BLaER1 treated with 17β-estradiol and CSF1 and Interleukin-3, amounts not matched to agents 10 nM and 100 nM (cell line): Measurements from ENCODE around the gene ANKS1A.
"Not testable (repeated sequence)": the region's sequence is repeated elsewhere in the genome, so short reads cannot be mapped to it uniquely, and the experiment has no call there.

Experiments
- H3K27ac ChIP-seq, 11 experiments: shearing (Covaris generic); formaldehyde crosslinking; 2 replicates each; pipeline ENCODE4 v1.8.1; 2022
- H3K27me3 ChIP-seq, 11 experiments: shearing (Covaris generic); formaldehyde crosslinking; 2 replicates each; pipeline ENCODE4 v1.8.1; 2022
- H3K36me3 ChIP-seq, 11 experiments: shearing (Covaris generic); formaldehyde crosslinking; 2 replicates each; pipeline ENCODE4 v1.8.1; 2022
- H3K4me1 ChIP-seq, 10 experiments: shearing (Covaris generic); formaldehyde crosslinking; 2 replicates each; pipeline ENCODE4 v1.8.1; 2022
- H3K4me2 ChIP-seq, 11 experiments: shearing (Covaris generic); formaldehyde crosslinking; 2 replicates each; pipeline ENCODE4 v1.8.1; 2022
- H3K4me3 ChIP-seq, 10 experiments: shearing (Covaris generic); formaldehyde crosslinking; 2 replicates each; pipeline ENCODE4 v1.8.1; 2022
- H3K9ac ChIP-seq, 11 experiments: shearing (Covaris generic); formaldehyde crosslinking; 2 replicates each; pipeline ENCODE4 v1.8.1; 2022
- H3K9me3 ChIP-seq, 11 experiments: shearing (Covaris generic); formaldehyde crosslinking; replicated peaks in 1 of 11; 2 replicates each; pipeline ENCODE4 v1.8.1; 2022
- H4K20me1 ChIP-seq, 11 experiments: shearing (Covaris generic); formaldehyde crosslinking; 2 replicates each; pipeline ENCODE4 v1.8.1; 2022
- Cebpa-rat ChIP-seq, 11 experiments: shearing (Covaris generic); IDR thresholded peaks; 2 replicates each; pipeline ENCODE4 v1.8.1; 2022

The ANKS1A gene

DNA sequence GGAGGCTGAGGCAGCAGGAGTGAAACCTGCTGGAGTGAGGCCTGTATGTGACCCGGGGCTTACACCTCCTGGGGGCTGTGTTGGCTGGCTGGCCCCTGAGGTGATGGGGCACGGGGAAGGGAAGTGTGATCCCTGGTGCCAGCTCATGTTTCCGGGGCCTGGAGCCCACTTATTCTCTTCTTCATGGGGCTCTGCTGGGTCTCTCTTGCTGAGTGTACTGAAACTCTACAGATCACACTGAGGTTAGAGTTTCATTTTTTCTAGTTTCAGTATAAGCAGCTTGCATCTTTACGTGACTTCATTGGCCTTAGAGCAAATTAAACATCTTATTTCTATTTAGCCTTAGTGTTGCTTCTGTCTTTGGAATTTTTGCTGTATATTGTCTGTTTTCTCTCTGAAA, 96.2 kb downstream of the ANKS1A start:
- no peak overlapping the region for H3K4me2 ChIP-seq
- H3K4me3 ChIP-seq, result no peak overlapping the region
- peaks cover 0 to 28% (median 0%) of the 10 kb centered on the region in 11 experiments; a peak in 2 of 22 replicates for H4K20me1 ChIP-seq
- no peak for TF ChIP-seq Cebpa-rat (IDR thresholded peaks at IDR 0.05)
- H3K27me3 ChIP-seq, result no peaks in the 10 kb centered on the region
- H3K27ac ChIP-seq, result no peak overlapping the region
- H3K36me3 ChIP-seq, result peaks cover 40 to 100% (median 73%) of the 10 kb centered on the region in 11 experiments
- H3K9me3 ChIP-seq, result no peaks in the 10 kb centered on the region
- no peak overlapping the region; a peak in 1 of 22 replicates for H3K9ac ChIP-seq
- peaks cover 9 to 19% (median 13%) of the 10 kb centered on the region in 10 experiments for H3K4me1 ChIP-seq

DNA sequence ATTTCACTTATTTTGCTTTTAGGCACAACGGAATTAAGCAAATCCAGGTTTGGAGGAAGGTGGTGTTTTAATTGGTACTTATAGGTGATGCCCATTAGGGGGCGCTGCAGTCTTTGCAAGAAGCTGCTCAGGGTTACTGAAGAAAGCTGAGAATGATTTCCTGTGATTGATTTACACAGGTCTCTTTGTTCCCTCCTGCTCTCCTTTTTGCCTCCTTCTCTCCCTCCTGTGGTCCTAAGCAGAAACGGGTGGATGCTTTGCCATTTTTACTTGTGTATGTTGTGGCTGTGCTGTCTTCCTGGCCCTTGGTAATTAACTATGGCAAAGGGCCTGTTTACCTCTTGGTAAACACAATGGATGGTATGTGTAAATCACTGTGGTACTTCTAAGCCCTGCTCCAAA, 97.8 kb downstream of the ANKS1A start:
- no peak for TF ChIP-seq Cebpa-rat (IDR thresholded peaks at IDR 0.05)
- no peaks in the 10 kb centered on the region for H3K9me3 ChIP-seq

DNA sequence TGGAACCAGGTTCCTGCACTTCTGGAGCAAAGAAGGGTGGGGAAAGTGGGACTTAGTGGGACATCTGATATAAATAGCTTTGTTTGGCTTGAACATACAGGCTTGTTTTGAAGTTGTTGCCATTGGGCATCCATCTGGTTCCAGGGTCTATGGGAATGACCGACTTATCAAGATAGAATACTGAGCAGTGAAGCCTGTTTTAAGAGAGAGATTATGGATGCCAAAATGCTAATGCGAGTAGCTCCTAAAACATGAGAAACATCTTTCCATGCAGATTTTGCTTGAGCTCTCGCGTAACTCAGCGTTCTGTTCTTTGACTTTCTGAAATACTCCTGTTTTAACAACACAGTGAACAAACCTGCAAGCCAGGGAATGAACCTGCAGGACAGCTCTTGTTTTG, 98.5 kb downstream of the ANKS1A start:
- Histone ChIP-seq H3K27ac (no peak overlapping the region; a peak in 1 of 22 replicates), H3K4me1 (peaks cover 0 to 13% (median 8%) of the 10 kb centered on the region in 10 experiments; a peak in 11 of 20 replicates), H3K4me3 (no peak overlapping the region), H3K9me3 (no peaks in the 10 kb centered on the region), H3K4me2 (no peak overlapping the region), H3K9ac (no peak overlapping the region), H4K20me1 (peaks cover 0 to 17% (median 0%) of the 10 kb centered on the region in 11 experiments; a peak in 2 of 22 replicates), H3K36me3 (peaks cover 50 to 98% (median 82%) of the 10 kb centered on the region in 11 experiments), H3K27me3 (no peaks in the 10 kb centered on the region)
- TF ChIP-seq Cebpa-rat (IDR thresholded peaks at IDR 0.05), result no peak

More for the DNA sequence above, 97.8 kb downstream of the ANKS1A start:
- Histone ChIP-seq H3K4me2 (no peak overlapping the region), H4K20me1 (peaks cover 0 to 20% (median 0%) of the 10 kb centered on the region in 11 experiments; a peak in 2 of 22 replicates), H3K36me3 (peaks cover 44 to 98% (median 82%) of the 10 kb centered on the region in 11 experiments), H3K27ac (no peak overlapping the region), H3K4me1 (peaks cover 3 to 15% (median 12%) of the 10 kb centered on the region in 10 experiments), H3K9ac (no peak overlapping the region), H3K27me3 (no peaks in the 10 kb centered on the region), H3K4me3 (no peak overlapping the region)

GRCh38 chr6:34990971-34991560, 102.0 kb downstream of the ANKS1A start:
- no peak overlapping the region for H3K9ac ChIP-seq
- no peak overlapping the region for H3K4me3 ChIP-seq
- no peak overlapping the region for H3K27ac ChIP-seq
- no peaks in the 10 kb centered on the region for H3K9me3 ChIP-seq
- H3K36me3 ChIP-seq, result peaks cover 58 to 98% (median 81%) of the 10 kb centered on the region in 11 experiments
- peaks cover 0 to 13% (median 8%) of the 10 kb centered on the region in 10 experiments; a peak in 11 of 20 replicates for H3K4me1 ChIP-seq
- no peaks in the 10 kb centered on the region for H3K27me3 ChIP-seq
- H4K20me1 ChIP-seq, result peaks cover 0 to 7% (median 0%) of the 10 kb centered on the region in 11 experiments; a peak in 3 of 22 replicates
- no peak for TF ChIP-seq Cebpa-rat (IDR thresholded peaks at IDR 0.05)
- no peak overlapping the region for H3K4me2 ChIP-seq

GRCh38 chr6:34992376-34992775, 103.3 kb downstream of the ANKS1A start:
- no peak overlapping the region for H3K4me3 ChIP-seq
- peaks cover 62 to 98% (median 85%) of the 10 kb centered on the region in 11 experiments for H3K36me3 ChIP-seq
- TF ChIP-seq Cebpa-rat (IDR thresholded peaks at IDR 0.05), result no peak
- H3K27ac ChIP-seq, result no peak overlapping the region
- H4K20me1 ChIP-seq, result peaks cover 0 to 1% (median 0%) of the 10 kb centered on the region in 11 experiments; a peak in 2 of 22 replicates
- H3K9ac ChIP-seq, result no peak overlapping the region
- H3K27me3 ChIP-seq, result no peaks in the 10 kb centered on the region
- H3K4me2 ChIP-seq, result no peak overlapping the region
- peaks cover 0 to 10% (median 6%) of the 10 kb centered on the region in 11 experiments; a peak in 13 of 22 replicates for H3K9me3 ChIP-seq
- H3K4me1 ChIP-seq, result peaks cover 0 to 13% (median 8%) of the 10 kb centered on the region in 10 experiments; a peak in 11 of 20 replicates

DNA sequence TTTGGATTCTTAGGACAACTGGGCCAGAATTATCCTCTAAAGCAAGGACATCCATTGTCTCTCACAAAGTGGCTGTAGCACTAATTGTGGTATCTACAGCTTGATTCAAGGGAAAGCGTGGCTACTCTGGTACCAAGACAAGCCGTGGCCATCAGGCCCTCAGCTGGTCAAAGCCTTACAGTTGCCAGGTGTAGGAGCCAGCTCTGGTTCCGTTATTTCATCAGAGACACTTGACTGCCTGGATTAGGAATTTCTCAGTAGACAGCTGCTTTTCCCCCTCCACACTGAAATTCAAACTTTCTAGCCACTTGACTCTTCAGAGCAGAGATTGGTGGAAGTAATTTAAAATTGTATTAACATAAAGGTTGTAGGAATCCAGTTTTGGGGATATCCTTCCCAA, 104.2 kb downstream of the ANKS1A start:
- no peaks in the 10 kb centered on the region; a peak in 1 of 22 replicates for H4K20me1 ChIP-seq
- no peak overlapping the region for H3K9ac ChIP-seq
- peaks cover 66 to 98% (median 85%) of the 10 kb centered on the region in 11 experiments for H3K36me3 ChIP-seq
- H3K4me1 ChIP-seq, result peaks cover 0 to 13% (median 8%) of the 10 kb centered on the region in 10 experiments; a peak in 11 of 20 replicates
- peaks cover 0 to 10% (median 6%) of the 10 kb centered on the region in 11 experiments; a peak in 13 of 22 replicates for H3K9me3 ChIP-seq
- H3K4me2 ChIP-seq, result no peak overlapping the region
- H3K27me3 ChIP-seq, result no peaks in the 10 kb centered on the region
- no peak overlapping the region for H3K4me3 ChIP-seq
- no peak for TF ChIP-seq Cebpa-rat (IDR thresholded peaks at IDR 0.05)
- no peak overlapping the region for H3K27ac ChIP-seq

GRCh38 chr6:34994693-34995092, 105.6 kb downstream of the ANKS1A start:
- no peak overlapping the region for H3K27ac ChIP-seq
- no peaks in the 10 kb centered on the region for H3K27me3 ChIP-seq
- no peak overlapping the region for H3K9ac ChIP-seq
- H3K4me1 ChIP-seq, result peaks cover 0 to 4% (median under 1%) of the 10 kb centered on the region in 10 experiments; a peak in 10 of 20 replicates
- H3K4me2 ChIP-seq, result no peak overlapping the region
- H3K4me3 ChIP-seq, result no peak overlapping the region
- no peaks in the 10 kb centered on the region; a peak in 1 of 22 replicates for H4K20me1 ChIP-seq
- peaks cover 72 to 96% (median 82%) of the 10 kb centered on the region in 11 experiments for H3K36me3 ChIP-seq
- TF ChIP-seq Cebpa-rat (IDR thresholded peaks at IDR 0.05), result no peak
- H3K9me3 ChIP-seq, result peaks cover 0 to 10% (median 6%) of the 10 kb centered on the region in 11 experiments; a peak in 13 of 22 replicates

GRCh38 chr6:34998417-34998816, 109.4 kb downstream of the ANKS1A start:
- not testable (repeated sequence) for H3K9ac ChIP-seq, H3K4me3 ChIP-seq, H3K27me3 ChIP-seq, H4K20me1 ChIP-seq, H3K27ac ChIP-seq, H3K4me1 ChIP-seq, H3K4me2 ChIP-seq, H3K9me3 ChIP-seq
- H3K36me3 ChIP-seq, result peaks cover 50 to 88% (median 63%) of the 10 kb centered on the region in 11 experiments

GRCh38 chr6:34999153-34999552, 110.1 kb downstream of the ANKS1A start:
- not testable (repeated sequence) for H4K20me1 ChIP-seq

GRCh38 chr6:34999962-35000361, 110.9 kb downstream of the ANKS1A start:
- H3K4me2 ChIP-seq, H3K4me3 ChIP-seq, H3K9ac ChIP-seq, H3K27me3 ChIP-seq, H4K20me1 ChIP-seq, H3K27ac ChIP-seq, H3K4me1 ChIP-seq, H3K9me3 ChIP-seq: not testable (repeated sequence)
- H3K36me3 ChIP-seq, result peaks cover 35 to 88% (median 48%) of the 10 kb centered on the region in 11 experiments; a peak in 21 of 22 replicates

More at GRCh38 chr6:34999153-34999552, 110.1 kb downstream of the ANKS1A start:
- peaks cover 43 to 88% (median 56%) of the 10 kb centered on the region in 11 experiments for H3K36me3 ChIP-seq
- not testable (repeated sequence) for H3K27ac ChIP-seq, H3K4me1 ChIP-seq, H3K27me3 ChIP-seq, H3K9me3 ChIP-seq, H3K4me2 ChIP-seq, H3K9ac ChIP-seq, H3K4me3 ChIP-seq

DNA sequence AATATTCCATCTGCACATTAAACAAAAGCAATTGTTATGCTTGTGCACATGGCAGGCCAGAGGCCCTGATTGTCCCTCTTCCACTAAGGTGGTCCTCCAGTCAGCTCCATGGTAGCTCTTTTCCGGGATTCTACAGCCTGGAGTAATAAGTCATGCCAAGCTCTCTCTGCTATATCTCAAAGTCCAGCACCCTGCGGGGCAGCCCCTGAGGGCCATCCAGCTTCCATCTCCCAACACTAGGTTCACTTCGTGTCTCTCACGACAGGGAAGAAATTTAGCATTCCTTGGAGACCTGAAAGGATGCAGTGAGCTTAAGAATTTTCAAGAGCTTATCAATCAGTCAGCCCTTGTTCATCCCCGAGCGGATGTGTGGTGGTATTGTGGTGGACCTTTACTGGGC, 112.3 kb downstream of the ANKS1A start:
- H3K4me1 ChIP-seq, H3K9ac ChIP-seq, H3K27me3 ChIP-seq, H3K9me3 ChIP-seq, H3K27ac ChIP-seq, H3K4me2 ChIP-seq, H4K20me1 ChIP-seq, H3K4me3 ChIP-seq: not testable (repeated sequence)
- peaks cover 22 to 87% (median 39%) of the 10 kb centered on the region in 11 experiments; a peak in 20 of 22 replicates for H3K36me3 ChIP-seq

- H3K9ac ChIP-seq, H3K9me3 ChIP-seq, H3K4me2 ChIP-seq, H3K27me3 ChIP-seq, H3K4me1 ChIP-seq, H3K4me3 ChIP-seq, H3K27ac ChIP-seq, H4K20me1 ChIP-seq: not testable (repeated sequence)
- H3K36me3 ChIP-seq, result peaks cover 5 to 87% (median 16%) of the 10 kb centered on the region in 11 experiments; a peak in 18 of 22 replicates
Observed at GRCh38 chr6:35003886-35004530, 115.0 kb downstream of the ANKS1A start.
